ENCODE results near the gene DEPDC7.

DNA sequence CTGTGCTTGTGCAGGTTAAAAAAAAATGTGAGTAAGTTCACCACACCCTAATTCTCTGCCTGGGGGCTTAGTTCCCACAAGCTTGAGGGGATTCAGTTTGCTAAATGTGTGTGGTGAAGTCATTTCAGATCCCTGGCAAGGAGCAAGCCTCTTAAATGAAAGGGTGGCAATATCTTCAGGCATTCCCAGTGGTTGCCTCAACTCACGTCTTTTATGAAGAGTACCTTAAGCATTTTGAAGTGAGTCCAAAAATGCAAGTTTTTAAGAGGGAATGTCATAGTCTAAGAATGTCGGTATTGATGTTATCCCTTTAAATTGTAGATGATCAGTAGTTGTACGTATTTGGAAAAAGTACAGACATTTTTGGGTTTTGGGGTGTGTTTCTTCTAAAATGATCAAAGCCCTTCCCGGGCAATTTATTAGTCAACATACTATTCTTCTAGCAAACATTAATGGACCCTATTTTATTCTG lies 28.6 kb downstream of the DEPDC7 start:
- TF ChIP-seq, protein P1, sequence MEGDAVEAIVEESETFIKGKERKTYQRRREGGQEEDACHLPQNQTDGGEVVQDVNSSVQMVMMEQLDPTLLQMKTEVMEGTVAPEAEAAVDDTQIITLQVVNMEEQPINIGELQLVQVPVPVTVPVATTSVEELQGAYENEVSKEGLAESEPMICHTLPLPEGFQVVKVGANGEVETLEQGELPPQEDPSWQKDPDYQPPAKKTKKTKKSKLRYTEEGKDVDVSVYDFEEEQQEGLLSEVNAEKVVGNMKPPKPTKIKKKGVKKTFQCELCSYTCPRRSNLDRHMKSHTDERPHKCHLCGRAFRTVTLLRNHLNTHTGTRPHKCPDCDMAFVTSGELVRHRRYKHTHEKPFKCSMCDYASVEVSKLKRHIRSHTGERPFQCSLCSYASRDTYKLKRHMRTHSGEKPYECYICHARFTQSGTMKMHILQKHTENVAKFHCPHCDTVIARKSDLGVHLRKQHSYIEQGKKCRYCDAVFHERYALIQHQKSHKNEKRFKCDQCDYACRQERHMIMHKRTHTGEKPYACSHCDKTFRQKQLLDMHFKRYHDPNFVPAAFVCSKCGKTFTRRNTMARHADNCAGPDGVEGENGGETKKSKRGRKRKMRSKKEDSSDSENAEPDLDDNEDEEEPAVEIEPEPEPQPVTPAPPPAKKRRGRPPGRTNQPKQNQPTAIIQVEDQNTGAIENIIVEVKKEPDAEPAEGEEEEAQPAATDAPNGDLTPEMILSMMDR (IDR thresholded peaks at IDR 0.05 in 2 of 3, conservative IDR thresholded peaks at IDR 0.05 in 1 of 3; ENCODE audit: insufficient read depth in 2 of 3, low read depth in 1 of 3, low read length in 3 of 3) = no peak
- TF ChIP-seq, protein P2, sequence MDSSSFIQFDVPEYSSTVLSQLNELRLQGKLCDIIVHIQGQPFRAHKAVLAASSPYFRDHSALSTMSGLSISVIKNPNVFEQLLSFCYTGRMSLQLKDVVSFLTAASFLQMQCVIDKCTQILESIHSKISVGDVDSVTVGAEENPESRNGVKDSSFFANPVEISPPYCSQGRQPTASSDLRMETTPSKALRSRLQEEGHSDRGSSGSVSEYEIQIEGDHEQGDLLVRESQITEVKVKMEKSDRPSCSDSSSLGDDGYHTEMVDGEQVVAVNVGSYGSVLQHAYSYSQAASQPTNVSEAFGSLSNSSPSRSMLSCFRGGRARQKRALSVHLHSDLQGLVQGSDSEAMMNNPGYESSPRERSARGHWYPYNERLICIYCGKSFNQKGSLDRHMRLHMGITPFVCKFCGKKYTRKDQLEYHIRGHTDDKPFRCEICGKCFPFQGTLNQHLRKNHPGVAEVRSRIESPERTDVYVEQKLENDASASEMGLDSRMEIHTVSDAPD (CRISPR knock-in tag; IDR thresholded peaks at IDR 0.05) = no peak
- no peak for TF ChIP-seq EP300 (IDR thresholded peaks at IDR 0.05; ENCODE audit: low read length)
- TF ChIP-seq RAD51 (IDR thresholded peaks at IDR 0.05; ENCODE audit: borderline replicate concordance, low read depth) = no peak
- no peak for TF ChIP-seq SP1 (CRISPR knock-in tag; IDR thresholded peaks at IDR 0.05)
- no peak for TF ChIP-seq ATF1 (CRISPR knock-in tag; IDR thresholded peaks at IDR 0.05)
- TF ChIP-seq ATF1 (tag; IDR thresholded peaks at IDR 0.05) = no peak
- TF ChIP-seq MEF2A (IDR thresholded peaks at IDR 0.05; ENCODE audit: control insufficient read depth, low read depth, low read length) = no peak
- TF ChIP-seq ZC3H4 (CRISPR knock-in tag; IDR thresholded peaks at IDR 0.05; ENCODE audit: borderline replicate concordance) = no peak
- TF ChIP-seq ARID3B (CRISPR knock-in tag; IDR thresholded peaks at IDR 0.05; ENCODE audit: borderline replicate concordance) = no peak
- no peak for TF ChIP-seq CBFB (CRISPR knock-in tag; IDR thresholded peaks at IDR 0.05)
- TF ChIP-seq RFX7 (CRISPR knock-in tag; IDR thresholded peaks at IDR 0.05) = no peak
- no peak for TF ChIP-seq ELF1 (tag; IDR thresholded peaks at IDR 0.05)
- no peak for TF ChIP-seq POLR2AphosphoS5 (IDR thresholded peaks at IDR 0.05; ENCODE audit: control insufficient read depth, insufficient read depth, low read depth, low read length)
- no peak for TF ChIP-seq U2AF1 (optimal IDR thresholded peaks at IDR 0.05; ENCODE audit: low read depth, low read length)
